ENCODE data around the gene BORCS5.

- TF ChIP-seq POLR2A (IDR thresholded peaks at IDR 0.05; ENCODE audit: low read depth, low read length) (no peak), TAF1 (IDR thresholded peaks at IDR 0.05; ENCODE audit: low read depth, low read length) (no peak)
Observed at GRCh38 chr12:12480074-12480473, 123.2 kb downstream of the BORCS5 start.
